Measurements from ENCODE around the gene TOM1.

The TOM1 gene

DNA sequence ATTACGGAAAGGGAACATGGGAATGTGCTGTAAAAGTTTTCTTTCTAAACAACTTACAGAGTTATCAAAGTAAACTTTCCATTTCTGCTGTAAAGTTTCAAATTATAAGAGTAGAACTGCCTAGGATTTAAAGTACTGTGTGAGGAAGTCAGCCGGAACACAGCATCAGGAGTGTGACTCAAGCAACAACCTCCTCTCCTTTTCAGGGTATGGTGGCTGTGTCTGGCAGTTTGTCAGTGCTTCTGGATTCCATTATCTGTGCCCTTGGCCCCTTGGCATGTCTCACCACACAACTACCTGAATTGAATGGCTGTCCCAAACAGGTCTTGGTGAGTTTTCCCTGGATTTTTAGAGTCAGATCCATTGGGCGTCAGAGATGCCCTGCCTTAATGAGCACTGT lies 6.9 kb upstream of the TOM1 start:
- Histone ChIP-seq H3K27ac (no peak overlapping the region), H3K4me3 (no peak overlapping the region)
- TF ChIP-seq, protein P1, sequence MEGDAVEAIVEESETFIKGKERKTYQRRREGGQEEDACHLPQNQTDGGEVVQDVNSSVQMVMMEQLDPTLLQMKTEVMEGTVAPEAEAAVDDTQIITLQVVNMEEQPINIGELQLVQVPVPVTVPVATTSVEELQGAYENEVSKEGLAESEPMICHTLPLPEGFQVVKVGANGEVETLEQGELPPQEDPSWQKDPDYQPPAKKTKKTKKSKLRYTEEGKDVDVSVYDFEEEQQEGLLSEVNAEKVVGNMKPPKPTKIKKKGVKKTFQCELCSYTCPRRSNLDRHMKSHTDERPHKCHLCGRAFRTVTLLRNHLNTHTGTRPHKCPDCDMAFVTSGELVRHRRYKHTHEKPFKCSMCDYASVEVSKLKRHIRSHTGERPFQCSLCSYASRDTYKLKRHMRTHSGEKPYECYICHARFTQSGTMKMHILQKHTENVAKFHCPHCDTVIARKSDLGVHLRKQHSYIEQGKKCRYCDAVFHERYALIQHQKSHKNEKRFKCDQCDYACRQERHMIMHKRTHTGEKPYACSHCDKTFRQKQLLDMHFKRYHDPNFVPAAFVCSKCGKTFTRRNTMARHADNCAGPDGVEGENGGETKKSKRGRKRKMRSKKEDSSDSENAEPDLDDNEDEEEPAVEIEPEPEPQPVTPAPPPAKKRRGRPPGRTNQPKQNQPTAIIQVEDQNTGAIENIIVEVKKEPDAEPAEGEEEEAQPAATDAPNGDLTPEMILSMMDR (IDR thresholded peaks at IDR 0.05): no peak
- DNase-seq (ENCODE audit: low spot score): no peak

DNA sequence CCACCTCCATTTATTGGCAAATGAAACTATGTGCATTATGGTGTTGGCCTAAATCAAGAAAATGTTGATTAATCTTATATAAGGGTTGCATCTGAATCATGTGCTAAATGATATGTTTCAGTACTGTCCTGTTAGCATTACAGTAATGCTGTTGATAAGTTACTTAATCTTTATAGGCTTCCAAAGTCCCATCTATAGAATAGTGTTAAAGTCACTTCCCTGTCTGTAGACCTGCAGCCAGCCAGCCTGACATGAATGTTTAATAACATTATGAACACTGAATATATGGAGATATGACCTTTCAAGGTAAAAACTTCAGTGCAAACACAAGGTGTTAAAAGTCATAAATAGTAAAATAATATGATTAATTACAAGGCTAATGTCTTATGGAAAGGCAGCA lies 3.6 kb upstream of the TOM1 start:
- no peak for DNase-seq (ENCODE audit: low spot score)
- TF ChIP-seq, protein P1 (IDR thresholded peaks at IDR 0.05): no peak
- H3K27ac ChIP-seq: no peak overlapping the region

DNA sequence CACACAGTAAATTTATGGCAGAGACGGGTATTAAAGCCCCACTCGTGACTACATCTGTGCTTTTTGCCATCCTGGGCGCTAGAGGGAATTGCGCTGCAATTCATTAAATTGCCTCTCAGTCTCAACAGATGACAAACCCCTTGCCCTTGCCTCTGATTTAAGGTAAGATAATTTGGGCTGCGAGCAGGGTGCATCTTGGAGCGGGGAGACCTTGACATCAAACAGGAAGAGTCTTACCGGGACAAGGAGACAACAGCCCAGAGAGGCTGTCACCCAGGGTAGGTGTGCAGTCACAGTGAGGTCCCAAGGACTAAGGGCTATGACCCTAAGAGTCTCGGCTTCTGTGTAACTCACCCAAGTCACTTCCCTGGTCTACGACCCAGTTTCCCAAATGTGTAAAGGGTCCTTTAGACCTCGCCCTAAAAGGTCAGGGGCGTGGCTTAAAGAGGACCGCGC lies 449 bp upstream of the TOM1 start:
- Histone ChIP-seq H3K4me3 (peak overlapping the region; percentile 77), H3K27ac (peak overlapping the region; percentile 87 to 98)
- DNase-seq (ENCODE audit: low spot score): no peak
- TF ChIP-seq, protein P1 (IDR thresholded peaks at IDR 0.05): no peak

More for the DNA sequence above, 3.6 kb upstream of the TOM1 start:
- H3K4me3 ChIP-seq: no peak overlapping the region

DNA sequence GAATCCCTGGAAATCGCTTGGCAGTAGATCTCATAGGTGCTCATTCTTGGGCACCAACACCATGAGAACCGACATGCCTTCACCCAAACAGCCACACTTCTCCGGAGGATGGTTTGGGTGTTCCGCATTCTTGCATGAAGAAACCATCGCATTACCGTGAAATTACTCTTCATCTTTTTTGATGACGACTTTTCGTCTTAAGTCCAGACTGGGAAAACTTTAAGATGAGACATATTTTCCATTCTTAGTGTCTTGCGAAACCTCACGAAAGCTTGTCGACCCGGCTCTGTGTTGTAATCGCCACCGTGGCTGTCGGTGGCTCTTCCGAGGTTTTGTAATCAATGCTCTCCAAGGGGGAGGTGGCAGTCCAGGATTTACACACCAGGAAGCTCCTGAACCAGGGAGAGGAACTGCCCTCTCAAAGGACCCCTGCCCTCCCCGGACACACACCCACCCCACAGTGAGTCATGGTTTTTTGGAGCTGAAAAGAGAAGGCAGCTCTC lies 1.7 kb downstream of the TOM1 start:
- TF ChIP-seq, protein P1 (IDR thresholded peaks at IDR 0.05): no peak
- DNase-seq (ENCODE audit: low spot score): no peak
- peak overlapping the region in 1 of 2 donors; percentile 65 for H3K27ac ChIP-seq
- peak overlapping the region; percentile 77 for H3K4me3 ChIP-seq

DNA sequence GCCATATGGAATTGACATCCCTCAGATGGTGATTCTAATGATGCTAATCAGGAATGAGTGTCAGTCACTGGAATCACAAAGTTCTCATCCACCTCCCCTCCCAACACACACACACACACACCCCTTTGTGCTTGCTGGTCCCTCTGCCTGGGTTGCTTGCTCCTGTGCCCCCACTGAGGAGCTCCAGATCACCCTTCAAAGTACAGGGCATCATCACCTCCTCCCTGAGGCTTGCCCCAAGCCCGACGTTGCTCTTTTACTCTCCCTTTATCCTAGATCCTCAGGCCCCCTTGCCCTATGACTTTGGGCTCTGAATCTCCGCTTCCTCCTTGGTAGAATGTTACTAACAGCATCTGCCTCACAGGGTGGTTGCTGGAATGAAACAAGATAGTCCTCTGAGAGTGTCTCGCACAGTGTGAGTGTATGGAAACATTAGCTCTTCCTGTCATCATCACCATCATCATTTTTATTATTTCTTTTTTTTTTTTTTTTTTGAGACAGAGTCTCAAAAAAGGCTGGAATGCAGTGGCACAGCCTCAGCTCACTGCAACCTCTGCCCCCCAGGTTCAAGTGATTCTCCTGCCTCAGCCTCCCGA lies 3.4 kb downstream of the TOM1 start:
- no peak overlapping the region for H3K27ac ChIP-seq
- no peak overlapping the region for H3K4me3 ChIP-seq
- TF ChIP-seq, protein P1 (IDR thresholded peaks at IDR 0.05): no peak
- no peak for DNase-seq (ENCODE audit: low spot score)

DNA sequence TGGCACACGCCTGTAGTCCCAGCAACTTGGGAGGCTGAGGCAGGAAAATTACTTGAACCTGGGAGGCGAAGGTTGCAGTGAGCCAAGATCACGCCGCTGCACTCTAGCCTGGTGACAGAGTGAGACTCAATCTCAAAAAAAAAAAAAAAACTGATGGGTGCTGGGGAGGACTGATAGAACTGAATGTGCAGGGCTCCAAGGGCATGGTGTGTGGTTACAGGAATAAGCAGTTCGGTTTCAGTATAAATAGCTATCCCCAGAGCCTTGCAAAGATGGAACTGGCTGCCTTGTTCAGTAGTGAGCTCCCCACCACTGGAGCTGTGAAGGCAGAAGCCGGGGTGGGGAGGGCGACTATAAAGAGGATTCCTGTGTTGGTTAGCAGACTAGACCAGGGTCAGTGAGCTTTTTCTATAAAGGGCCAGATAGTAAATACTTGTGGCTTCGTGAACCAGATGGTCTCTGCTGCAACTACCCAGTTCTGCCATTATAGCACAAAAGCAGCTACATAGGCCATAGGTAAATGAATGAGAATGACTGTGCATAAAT lies 5.9 kb downstream of the TOM1 start:
- H3K27ac ChIP-seq: no peak overlapping the region
- TF ChIP-seq, protein P1 (IDR thresholded peaks at IDR 0.05): no peak
- DNase-seq (ENCODE audit: low spot score): no peak
- H3K4me3 ChIP-seq: no peak overlapping the region

All from coronary artery (tissue), 2 donors.